GM19351 (cell line): ENCODE results near the gene EEF1AKMT3.

Experiments used
- ATAC-seq: cut with Tn5 transposase; IDR thresholded peaks from one replicate; pipeline ENCODE4 v1.9.1; 2021; ENCODE audit warnings: mild to moderate bottlenecking, moderate library complexity; ENCODE audit not compliant: unreplicated experiment

EEF1AKMT3 gene

DNA sequence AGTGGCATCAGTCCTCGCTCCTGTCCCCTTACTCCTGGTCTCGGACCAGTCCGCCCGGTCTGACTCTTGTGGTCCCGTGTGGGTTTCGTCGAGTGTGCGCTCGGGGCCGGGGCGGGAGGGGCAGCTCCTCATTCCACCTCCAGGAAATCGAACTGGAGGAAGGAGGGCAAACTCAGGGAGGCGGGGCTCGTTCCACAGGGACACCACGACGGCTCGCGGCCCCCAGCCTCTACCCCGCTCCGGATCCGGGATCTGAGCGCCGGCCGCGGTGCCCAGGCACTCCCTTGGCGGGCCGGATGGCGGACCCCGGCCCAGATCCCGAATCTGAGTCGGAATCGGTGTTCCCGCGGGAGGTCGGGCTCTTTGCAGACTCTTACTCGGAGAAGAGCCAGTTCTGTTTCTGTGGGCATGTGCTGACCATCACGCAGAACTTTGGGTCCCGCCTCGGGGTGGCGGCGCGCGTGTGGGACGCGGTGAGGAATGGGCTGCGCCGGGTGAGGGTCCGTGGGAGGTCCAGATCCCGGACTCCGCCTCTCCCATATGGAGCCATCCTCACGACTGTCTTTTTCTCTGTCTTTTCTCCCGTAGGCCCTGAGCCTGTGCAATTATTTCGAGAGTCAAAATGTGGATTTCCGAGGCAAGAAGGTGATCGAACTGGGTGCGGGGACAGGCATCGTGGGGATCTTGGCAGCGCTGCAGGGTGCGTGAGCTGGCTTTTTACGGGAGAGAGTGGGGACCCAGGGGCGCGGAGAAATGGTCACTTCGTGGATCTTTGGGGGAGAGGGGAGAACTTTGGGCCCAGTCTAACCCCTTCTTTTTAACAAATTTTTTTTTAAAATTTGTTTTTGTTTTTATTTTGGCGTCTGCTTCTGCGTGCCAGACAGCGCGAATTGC is at the start of gene EEF1AKMT3:
Gene EEF1AKMT3, plus strand, starts transcription at position 186 of the 894 bp plus-strand sequence. Its CDS starts 111 bp downstream, at position 297.
- ATAC-seq = peak; percentile 5

DNA sequence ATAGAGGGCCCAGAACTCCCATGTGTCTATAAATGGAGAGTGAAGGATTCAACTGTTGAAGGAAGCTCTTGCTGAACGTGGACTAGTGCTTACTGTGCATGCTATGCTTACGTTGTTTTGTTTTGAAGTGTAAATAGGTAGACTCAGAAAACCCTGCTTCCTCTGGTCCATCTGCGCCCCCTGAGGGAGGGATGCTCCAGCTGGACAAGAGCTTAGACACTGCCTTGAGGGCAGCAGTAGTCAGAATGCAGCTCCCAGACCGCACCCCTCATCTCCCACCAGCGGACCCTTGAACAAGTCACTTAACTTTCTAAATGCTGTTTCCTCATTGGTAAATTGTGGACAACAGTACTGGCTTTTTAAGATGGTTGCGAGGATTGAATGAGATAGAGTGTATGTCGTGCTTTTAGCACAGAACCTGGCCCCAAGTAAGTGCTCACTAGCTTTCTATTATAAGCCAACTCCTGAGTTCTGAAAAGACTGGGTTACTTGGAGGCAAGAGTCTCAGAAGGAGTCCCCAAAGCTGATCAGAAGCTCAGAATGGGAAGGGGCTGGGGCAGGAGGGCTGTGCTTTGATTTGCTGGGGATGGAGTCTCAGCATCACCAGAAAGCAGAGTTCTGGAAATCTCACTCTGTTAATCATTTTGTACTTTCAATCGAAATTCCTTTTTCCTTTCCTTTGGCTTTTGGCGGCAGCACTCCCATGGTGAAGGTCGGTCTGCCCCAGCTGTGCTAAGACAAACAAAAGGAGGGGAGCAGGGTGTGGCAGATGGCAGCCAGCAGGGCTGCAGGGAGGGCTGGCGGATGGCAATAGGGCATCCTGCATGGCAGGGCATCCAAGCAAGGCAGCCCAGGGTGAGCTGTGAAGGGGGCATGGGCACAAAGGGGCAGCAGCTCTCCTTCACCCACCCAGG is 49.4 kb upstream of the EEF1AKMT3 start:
- ATAC-seq = no peak

DNA sequence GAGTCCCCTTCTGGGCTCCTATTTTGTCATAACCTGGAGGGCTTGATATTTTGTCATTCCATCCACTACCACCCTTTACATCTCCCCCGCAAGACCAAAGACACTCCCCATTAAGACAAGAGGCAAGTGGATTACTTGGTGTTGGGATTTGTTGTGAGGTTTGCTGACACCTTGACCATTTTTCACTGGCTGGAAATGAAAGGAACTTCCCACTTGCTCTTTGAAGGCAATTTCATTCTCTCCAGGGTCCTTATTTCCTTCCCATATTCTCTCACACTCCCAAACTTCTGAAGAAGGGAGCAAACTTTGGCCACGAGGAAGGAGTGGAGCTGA is 48.8 kb upstream of the EEF1AKMT3 start:
- ATAC-seq = no peak

DNA sequence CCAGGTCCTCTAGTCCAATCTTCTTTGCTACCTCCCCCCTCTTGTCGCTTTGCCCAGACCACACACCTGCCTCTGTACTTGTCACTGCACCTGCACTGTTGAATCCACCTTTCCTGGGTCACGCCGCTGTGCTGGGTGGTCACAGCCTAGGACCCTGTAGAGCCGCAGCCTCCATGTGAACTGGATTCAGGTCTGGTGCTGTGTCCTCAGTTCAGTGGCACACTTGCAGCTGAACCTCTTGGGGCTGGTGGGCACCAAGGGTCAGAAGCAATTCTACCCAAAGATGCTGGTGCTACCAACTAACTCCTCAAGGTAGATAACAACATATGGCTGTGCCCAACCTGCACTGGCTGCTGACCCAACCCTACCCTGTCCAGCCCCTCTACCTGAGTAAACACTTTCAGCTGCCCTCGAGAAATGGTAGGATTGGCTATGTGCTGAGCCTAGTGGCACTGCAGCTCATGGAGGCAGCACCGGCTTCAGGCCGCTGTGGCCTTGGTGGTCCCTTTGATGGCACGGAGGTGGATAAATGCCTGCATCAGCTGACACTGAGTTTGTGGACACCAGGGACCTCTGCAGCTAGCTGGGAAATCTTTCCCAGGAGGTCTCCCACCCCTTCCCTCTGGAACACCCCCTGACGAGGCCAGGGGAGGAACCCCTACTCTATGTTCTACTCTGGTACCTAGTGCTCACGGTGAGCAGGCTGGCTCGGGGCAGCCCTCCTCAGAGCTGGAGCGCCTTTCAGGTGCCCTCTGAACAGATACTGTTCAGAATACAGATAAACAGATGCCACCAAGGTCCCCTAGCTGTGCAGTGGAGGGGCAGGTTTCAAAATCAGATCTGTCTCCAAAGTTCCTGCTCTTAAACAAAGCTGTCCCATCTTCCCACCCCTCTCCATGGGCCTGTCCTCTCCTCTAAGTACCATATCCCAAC is 48.1 kb upstream of the EEF1AKMT3 start:
- no peak for ATAC-seq

DNA sequence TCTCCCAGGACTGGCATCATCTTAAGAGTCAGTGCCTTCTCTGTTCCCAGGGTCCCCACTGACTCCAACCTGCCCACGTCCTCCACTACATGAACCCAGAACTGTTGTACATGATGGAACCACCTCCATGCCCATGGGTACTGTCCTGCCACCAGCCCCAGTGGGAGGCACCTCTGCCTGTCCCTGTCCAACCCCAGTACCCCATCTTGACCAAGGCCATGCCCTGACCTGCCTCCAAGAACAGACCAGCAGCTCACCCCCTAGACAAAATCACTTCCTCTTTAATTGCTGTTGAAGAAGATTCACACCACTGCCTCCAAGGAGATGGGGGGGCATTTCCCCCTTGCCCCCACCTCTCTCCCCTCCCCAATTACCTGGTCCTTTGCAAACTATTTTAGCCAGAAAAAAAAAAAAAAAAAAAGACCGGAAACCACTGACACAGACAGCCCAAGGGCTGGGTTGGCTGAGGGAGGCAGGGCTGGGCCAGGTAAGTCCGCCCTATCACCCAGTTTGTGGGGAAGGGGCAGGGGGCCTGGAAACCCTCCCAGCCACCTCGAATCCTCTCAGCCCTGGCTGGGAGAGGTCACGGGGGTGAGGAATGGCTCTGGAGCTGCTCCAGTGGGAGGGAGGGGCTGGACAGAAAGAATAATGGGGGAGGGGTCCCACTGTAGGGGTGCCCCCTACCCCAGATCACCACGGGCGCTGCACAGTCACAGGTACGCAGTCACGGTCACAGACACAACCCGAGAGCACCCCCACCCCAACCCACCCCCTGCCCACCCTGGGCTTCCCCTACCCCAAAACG is 47.3 kb upstream of the EEF1AKMT3 start:
- no peak for ATAC-seq

GRCh38 chr12:57725851-57726150 is 46.6 kb upstream of the EEF1AKMT3 start:
- ATAC-seq = no peak

- no peak for ATAC-seq
Observed at GRCh38 chr12:57726151-57726883, 46.1 kb upstream of the EEF1AKMT3 start.

- ATAC-seq = no peak
Observed at GRCh38 chr12:57726884-57727757, 45.3 kb upstream of the EEF1AKMT3 start.

GRCh38 chr12:57727758-57728395 is 44.5 kb upstream of the EEF1AKMT3 start:
- ATAC-seq = no peak

DNA sequence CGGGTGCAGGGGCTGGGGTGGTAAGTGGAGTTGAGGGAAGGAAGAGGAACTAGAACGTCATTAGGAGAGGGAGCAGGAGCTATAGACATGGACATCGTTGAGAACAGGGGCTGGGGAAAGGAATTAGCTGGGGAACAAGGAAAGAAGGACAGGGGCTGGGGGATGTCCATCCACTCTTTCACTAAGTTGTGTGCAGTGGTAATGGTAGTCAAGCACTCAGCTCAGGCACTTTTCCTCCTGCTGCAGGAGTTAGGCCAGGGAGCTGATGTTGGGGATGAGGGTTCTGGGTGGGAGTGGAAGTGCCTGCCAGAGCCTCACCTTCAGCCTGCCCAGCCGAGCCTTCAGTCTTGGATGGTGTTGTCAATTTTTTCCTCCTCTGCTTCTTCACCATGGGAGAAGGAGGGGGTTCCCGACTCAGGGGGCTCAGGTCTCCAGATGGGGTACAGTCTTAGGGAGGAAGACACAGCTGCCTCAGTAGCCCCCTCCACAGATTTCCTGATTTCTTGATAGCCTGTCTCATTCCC is 43.0 kb upstream of the EEF1AKMT3 start:
- ATAC-seq = no peak

DNA sequence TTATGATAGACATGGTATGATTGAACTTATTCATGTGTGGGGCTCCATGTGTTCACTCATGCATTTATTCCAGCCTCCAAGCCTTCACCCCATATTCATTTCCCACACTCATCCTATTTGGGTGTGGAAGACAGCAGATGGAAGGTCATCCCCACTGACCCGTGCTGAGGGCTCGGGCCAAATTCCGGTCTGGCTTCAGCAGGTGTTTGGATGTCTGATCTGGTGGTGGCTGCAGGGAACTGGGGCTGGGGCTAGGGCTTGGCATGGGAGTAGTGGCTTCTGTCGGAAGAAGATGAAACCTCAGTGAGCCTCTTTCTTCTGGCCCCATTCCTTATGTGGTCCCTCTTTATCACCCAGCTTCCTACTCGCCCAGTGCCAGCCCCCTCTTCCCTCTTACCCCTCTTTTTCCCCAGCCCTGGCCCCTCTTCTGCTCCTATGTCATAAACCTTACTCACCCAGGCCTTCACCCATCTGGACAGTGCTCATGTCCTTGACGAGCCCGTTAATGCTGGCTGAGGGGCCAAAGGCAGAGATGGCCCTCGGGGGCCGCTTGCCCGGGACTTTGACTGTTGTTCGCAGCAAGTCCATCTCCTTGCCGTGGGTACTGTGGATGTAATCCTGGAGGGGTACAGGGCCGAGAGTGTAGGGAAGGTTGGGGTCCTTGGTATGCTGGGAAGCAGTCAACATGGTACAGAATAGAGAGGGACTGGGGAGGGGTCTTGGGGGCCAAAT is 41.9 kb upstream of the EEF1AKMT3 start:
- ATAC-seq = no peak

GRCh38 chr12:57731411-57732080 is 40.9 kb upstream of the EEF1AKMT3 start:
- ATAC-seq = no peak

GRCh38 chr12:57732270-57732669 is 40.1 kb upstream of the EEF1AKMT3 start:
- no peak for ATAC-seq

DNA sequence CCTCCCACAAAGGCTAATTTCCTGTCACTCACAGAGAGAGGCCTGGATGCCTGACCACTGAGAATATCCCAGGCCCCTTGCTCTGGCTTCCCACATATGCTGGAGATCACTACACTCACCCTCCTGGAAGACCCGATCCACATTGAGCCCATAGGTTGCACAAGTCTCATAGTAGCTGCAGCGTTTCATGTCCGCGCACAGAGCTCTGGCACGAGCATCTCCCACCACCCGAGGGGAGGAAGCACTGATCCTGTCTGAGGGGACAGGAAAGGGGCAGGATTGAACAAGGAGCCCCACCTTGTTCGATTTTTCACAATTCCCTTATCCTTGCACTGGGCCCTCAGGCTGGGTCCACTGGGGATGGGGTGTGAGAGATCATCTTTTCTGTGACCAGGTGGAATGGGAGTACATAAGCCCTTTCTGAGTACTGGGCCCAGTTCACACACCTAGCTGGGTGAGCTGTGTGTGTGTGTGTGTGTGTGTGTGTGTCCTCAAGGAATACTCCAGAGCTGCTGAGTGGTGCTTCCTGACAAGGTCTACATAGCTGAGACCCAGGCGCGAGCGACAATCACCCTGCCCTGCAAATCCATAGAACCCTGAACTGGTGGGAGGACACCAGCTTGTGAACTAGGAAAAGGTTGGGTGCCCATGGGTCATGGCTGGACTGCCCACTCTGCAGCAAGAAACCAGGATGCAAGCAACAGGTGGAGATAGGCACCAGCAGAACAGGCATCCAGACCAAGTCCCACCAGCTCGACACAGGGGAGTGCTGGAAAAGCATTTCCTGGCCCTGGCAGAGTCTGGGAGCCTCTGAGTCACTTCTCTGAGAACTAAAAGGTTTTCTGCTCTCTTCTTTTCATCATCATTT is 39.5 kb upstream of the EEF1AKMT3 start:
- ATAC-seq = no peak

GRCh38 chr12:57733928-57734327 is 38.5 kb upstream of the EEF1AKMT3 start:
- ATAC-seq = no peak

GRCh38 chr12:57734591-57734990 is 37.8 kb upstream of the EEF1AKMT3 start:
- ATAC-seq = no peak
